ENCODE measurements around the gene METTL14. TPM values are rescaled to one million over a fixed set of nuclear protein-coding genes. Genes with fewer than 3 reads are reported as not detected.
"Not testable (repeated sequence)": the region's sequence is repeated elsewhere in the genome, so short reads cannot be mapped to it uniquely, and the experiment has no call there.

METTL14 gene
- 17.7 and 21.0 TPM in 2 replicates for polyA plus RNA-seq (2013)

DNA sequence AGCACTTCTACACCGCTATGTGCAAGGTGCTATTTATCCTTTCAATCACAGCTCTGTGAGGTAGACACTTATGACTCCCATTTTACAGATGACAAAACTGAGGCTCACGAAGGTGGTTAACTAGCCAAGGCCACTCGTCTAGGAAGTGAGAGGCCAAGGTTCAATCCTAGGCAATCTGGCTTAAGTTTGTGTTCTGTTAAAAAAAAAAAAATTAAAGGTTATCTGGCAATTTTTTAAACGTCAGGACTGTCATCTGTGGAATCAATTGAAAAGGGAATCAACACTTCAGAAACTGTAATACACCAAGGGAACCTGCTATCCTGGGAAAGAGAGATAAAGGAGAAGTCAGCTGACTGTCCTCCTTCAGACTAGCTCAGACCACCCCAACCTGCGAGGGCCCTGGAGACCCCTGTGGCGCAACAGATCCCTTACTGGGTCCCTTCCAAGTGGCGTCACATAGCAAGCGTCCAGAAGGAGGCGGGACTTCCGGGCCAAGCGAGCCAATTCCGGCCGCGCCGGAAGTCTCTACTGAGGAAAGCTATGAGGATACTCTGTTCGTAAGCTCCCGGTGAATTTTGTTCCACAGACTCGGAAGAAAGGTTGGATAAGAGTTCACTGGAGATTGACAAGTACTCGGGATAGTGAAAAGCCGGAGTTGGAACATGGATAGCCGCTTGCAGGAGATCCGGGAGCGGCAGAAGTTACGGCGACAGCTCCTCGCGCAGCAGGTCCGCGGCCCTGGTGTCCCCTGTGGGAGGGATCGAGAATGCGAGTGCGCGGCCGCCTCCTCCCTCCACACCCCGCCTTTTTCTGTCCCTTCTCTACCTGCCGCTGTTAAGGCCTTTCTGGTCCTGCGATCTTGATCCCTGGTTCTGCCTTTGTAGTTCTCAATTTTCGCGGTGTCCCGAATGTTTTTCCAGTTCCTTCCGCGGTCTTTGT, at the start of gene METTL14:
TSS of gene METTL14 (plus strand) at position 520 of the 939 bp plus-strand sequence. CDS start at position 663, 143 bp downstream.
- no peak within 1 kb of the TSS for H2AK5ac ChIP-seq (ENCODE audit: low read length)
- H3K14ac ChIP-seq (ENCODE audit: low read length), result peak within 1 kb of the TSS; percentile 82
- no peak within 1 kb of the TSS for H3K23ac ChIP-seq (ENCODE audit: low read length)
- peak; percentile 91 to 93 for DNase-seq
- no peaks in the 10 kb centered on the region for H3K27me3 ChIP-seq (ENCODE audit: insufficient read depth, low read length)
- H2AFZ ChIP-seq (ENCODE audit: insufficient read depth, low read length, poor library complexity), result peak within 1 kb of the TSS; percentile 33
- H2BK120ac ChIP-seq (ENCODE audit: insufficient read depth, low read length, poor library complexity), result no peak within 1 kb of the TSS
- peak within 1 kb of the TSS; percentile 71 for H3K4me2 ChIP-seq (ENCODE audit: low read length)
- H4K91ac ChIP-seq (ENCODE audit: low read depth, low read length), result peak within 1 kb of the TSS; percentile 73
- no CpG with 5 or more reads among the region's 42 CpGs for WGBS (ENCODE audit: extremely low coverage, insufficient coverage, insufficient read length)
- H4K12ac ChIP-seq (ENCODE audit: low read depth, low read length), result peak within 1 kb of the TSS; percentile 84
- H4K8ac ChIP-seq (ENCODE audit: low read depth, low read length), result peak within 1 kb of the TSS; percentile 91
- H3K18ac ChIP-seq (ENCODE audit: low read length), result peak within 1 kb of the TSS; percentile 39
- H3K36me3 ChIP-seq (ENCODE audit: control insufficient read depth in 1 of 2, insufficient read depth in 2 of 2, low read length in 2 of 2), result peaks cover 12 to 13% of the 10 kb centered on the region in 2 experiments
- H3K4me3 ChIP-seq (ENCODE audit: low read depth, low read length), result peak within 1 kb of the TSS; percentile 78
- peaks cover 2% of the 10 kb centered on the region for H3K79me2 ChIP-seq (ENCODE audit: control insufficient read depth, insufficient read depth, low read length, poor library complexity)
- H2BK5ac ChIP-seq (ENCODE audit: low read depth, low read length, poor library complexity), result peak within 1 kb of the TSS; percentile 22
- peak within 1 kb of the TSS; percentile 60 for H3K27ac ChIP-seq (ENCODE audit: low read depth, low read length)
- no peaks in the 10 kb centered on the region for H3K4me1 ChIP-seq (ENCODE audit: control insufficient read depth in 1 of 2, insufficient read depth in 2 of 2, low read length in 2 of 2)
- H3K9ac ChIP-seq (ENCODE audit: low read length), result peak within 1 kb of the TSS; percentile 67
- no peak within 1 kb of the TSS for H2BK12ac ChIP-seq (ENCODE audit: low read length)
- H3K4ac ChIP-seq (ENCODE audit: low read depth, low read length), result peak within 1 kb of the TSS; percentile 43
- H3K79me1 ChIP-seq (ENCODE audit: low read length), result peaks cover 4% of the 10 kb centered on the region
- no peaks in the 10 kb centered on the region for H3K9me3 ChIP-seq (ENCODE audit: insufficient read depth, low read depth, low read length)

DNA sequence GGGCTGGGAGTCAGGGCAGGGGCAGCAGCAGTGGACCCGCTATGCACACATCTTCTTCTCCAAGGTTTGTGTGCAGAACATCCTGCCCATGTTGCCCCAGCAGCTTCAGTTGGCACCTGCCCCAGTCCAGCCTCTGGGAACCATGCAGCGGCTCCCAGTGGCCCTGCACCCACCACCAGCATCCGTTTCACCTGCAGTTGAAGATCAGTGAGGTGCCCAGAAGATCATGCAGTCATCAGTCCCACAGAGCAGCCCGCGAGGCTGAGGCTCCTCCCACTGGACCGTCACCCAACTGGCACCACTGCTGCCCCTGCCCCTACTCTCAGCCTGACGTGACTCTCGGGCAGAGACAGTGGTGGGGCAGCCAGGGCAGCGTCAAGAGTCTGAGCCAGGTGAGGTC, 49.1 kb upstream of the METTL14 start:
- H3K27ac ChIP-seq (ENCODE audit: low read depth, low read length); H3K23ac ChIP-seq (ENCODE audit: low read length); H3K4me3 ChIP-seq (ENCODE audit: low read depth, low read length); H3K27me3 ChIP-seq (ENCODE audit: insufficient read depth, low read length); H4K12ac ChIP-seq (ENCODE audit: low read depth, low read length); H4K8ac ChIP-seq (ENCODE audit: low read depth, low read length); H2BK120ac ChIP-seq (ENCODE audit: insufficient read depth, low read length, poor library complexity); H3K4ac ChIP-seq (ENCODE audit: low read depth, low read length); H3K9me3 ChIP-seq (ENCODE audit: insufficient read depth, low read depth, low read length); H2AK5ac ChIP-seq (ENCODE audit: low read length); H3K18ac ChIP-seq (ENCODE audit: low read length); DNase-seq; H3K4me2 ChIP-seq (ENCODE audit: low read length); H3K4me1 ChIP-seq (ENCODE audit: control insufficient read depth in 1 of 2, insufficient read depth in 2 of 2, low read length in 2 of 2); H3K79me1 ChIP-seq (ENCODE audit: low read length); H4K91ac ChIP-seq (ENCODE audit: low read depth, low read length); H2BK5ac ChIP-seq (ENCODE audit: low read depth, low read length, poor library complexity); H3K14ac ChIP-seq (ENCODE audit: low read length); H3K79me2 ChIP-seq (ENCODE audit: control insufficient read depth, insufficient read depth, low read length, poor library complexity); H2BK12ac ChIP-seq (ENCODE audit: low read length); H3K9ac ChIP-seq (ENCODE audit: low read length); H2AFZ ChIP-seq (ENCODE audit: insufficient read depth, low read length, poor library complexity): not testable (repeated sequence)
- peaks cover 21 to 30% of the 10 kb centered on the region in 2 experiments for H3K36me3 ChIP-seq (ENCODE audit: control insufficient read depth in 1 of 2, insufficient read depth in 2 of 2, low read length in 2 of 2)
- no CpG with 5 or more reads among the region's 9 CpGs for WGBS (ENCODE audit: extremely low coverage, insufficient coverage, insufficient read length)

DNA sequence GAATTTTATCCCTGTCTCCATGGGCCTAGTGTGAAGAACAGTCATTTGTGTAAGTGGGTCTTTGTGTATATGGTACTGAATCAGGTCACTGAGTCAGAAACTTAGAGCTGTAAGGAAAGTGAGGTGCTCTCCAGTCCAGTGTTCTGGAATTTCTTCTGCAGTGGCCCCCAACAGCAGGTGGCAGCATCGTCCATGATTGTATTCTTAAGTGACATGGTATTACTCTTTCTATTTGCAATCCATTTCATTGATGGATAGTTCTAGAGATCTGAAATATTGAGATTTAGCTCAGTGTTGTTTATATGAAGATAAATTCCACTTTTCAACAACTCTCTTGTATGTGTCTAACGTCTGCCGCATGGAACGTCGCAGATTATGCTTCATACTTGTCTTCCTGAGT, 20.5 kb upstream of the METTL14 start:
- H3K79me1 ChIP-seq (ENCODE audit: low read length), result not testable (repeated sequence)
- no CpG with 5 or more reads among the region's 5 CpGs for WGBS (ENCODE audit: extremely low coverage, insufficient coverage, insufficient read length)

DNA sequence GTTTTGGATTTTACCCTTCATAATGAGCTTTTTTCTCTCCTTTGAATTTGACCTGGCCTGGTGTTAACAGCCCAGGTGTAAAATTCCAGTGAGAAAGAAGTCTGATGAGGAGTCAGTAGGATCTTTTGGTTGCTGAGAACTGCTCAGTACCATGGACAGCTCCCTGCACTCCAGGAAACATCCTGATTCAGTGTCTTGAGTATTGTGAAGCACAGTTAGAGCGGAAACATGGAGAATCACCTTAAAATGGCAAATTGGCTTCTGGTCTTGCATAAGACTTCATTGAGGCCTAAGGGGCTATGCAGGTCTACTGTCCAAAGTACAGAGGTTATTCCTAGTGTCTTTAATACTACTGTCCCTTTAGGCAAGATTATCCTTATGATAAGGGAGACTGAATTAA, 16.0 kb upstream of the METTL14 start:
- H4K8ac ChIP-seq (ENCODE audit: low read depth, low read length); H2AK5ac ChIP-seq (ENCODE audit: low read length); H2AFZ ChIP-seq (ENCODE audit: insufficient read depth, low read length, poor library complexity); H4K91ac ChIP-seq (ENCODE audit: low read depth, low read length); H4K12ac ChIP-seq (ENCODE audit: low read depth, low read length); H3K27ac ChIP-seq (ENCODE audit: low read depth, low read length); H3K36me3 ChIP-seq (ENCODE audit: control insufficient read depth in 1 of 2, insufficient read depth in 2 of 2, low read length in 2 of 2); H3K4me1 ChIP-seq (ENCODE audit: control insufficient read depth in 1 of 2, insufficient read depth in 2 of 2, low read length in 2 of 2); H2BK12ac ChIP-seq (ENCODE audit: low read length); H3K27me3 ChIP-seq (ENCODE audit: insufficient read depth, low read length); H2BK120ac ChIP-seq (ENCODE audit: insufficient read depth, low read length, poor library complexity); H3K4me3 ChIP-seq (ENCODE audit: low read depth, low read length); H2BK5ac ChIP-seq (ENCODE audit: low read depth, low read length, poor library complexity); H3K14ac ChIP-seq (ENCODE audit: low read length); H3K9me3 ChIP-seq (ENCODE audit: insufficient read depth, low read depth, low read length); H3K23ac ChIP-seq (ENCODE audit: low read length); H3K79me2 ChIP-seq (ENCODE audit: control insufficient read depth, insufficient read depth, low read length, poor library complexity); H3K9ac ChIP-seq (ENCODE audit: low read length); H3K18ac ChIP-seq (ENCODE audit: low read length); H3K4me2 ChIP-seq (ENCODE audit: low read length); H3K4ac ChIP-seq (ENCODE audit: low read depth, low read length); H3K79me1 ChIP-seq (ENCODE audit: low read length): not testable (repeated sequence)
- WGBS (ENCODE audit: extremely low coverage, insufficient coverage, insufficient read length), result no CpG with 5 or more reads among the region's 1 CpG
- DNase-seq, result peak; percentile 71 to 88

More for the DNA sequence above, 20.5 kb upstream of the METTL14 start:
- not testable (repeated sequence) for H3K4me3 ChIP-seq (ENCODE audit: low read depth, low read length); H4K12ac ChIP-seq (ENCODE audit: low read depth, low read length); H2AFZ ChIP-seq (ENCODE audit: insufficient read depth, low read length, poor library complexity); H4K91ac ChIP-seq (ENCODE audit: low read depth, low read length); H2BK5ac ChIP-seq (ENCODE audit: low read depth, low read length, poor library complexity); H3K9me3 ChIP-seq (ENCODE audit: insufficient read depth, low read depth, low read length); H3K4ac ChIP-seq (ENCODE audit: low read depth, low read length); H3K14ac ChIP-seq (ENCODE audit: low read length); H3K9ac ChIP-seq (ENCODE audit: low read length); H3K18ac ChIP-seq (ENCODE audit: low read length); H3K4me1 ChIP-seq (ENCODE audit: control insufficient read depth in 1 of 2, insufficient read depth in 2 of 2, low read length in 2 of 2); H3K79me2 ChIP-seq (ENCODE audit: control insufficient read depth, insufficient read depth, low read length, poor library complexity); H2BK120ac ChIP-seq (ENCODE audit: insufficient read depth, low read length, poor library complexity); H2AK5ac ChIP-seq (ENCODE audit: low read length); H3K27me3 ChIP-seq (ENCODE audit: insufficient read depth, low read length); H2BK12ac ChIP-seq (ENCODE audit: low read length); H3K27ac ChIP-seq (ENCODE audit: low read depth, low read length); H3K36me3 ChIP-seq (ENCODE audit: control insufficient read depth in 1 of 2, insufficient read depth in 2 of 2, low read length in 2 of 2); H3K4me2 ChIP-seq (ENCODE audit: low read length); H4K8ac ChIP-seq (ENCODE audit: low read depth, low read length); H3K23ac ChIP-seq (ENCODE audit: low read length)
- DNase-seq, result peak in 1 of 2 donors; percentile 23

Measured in trophoblast cell (in vitro differentiated cells and primary cell).